ENCODE results near the gene PIEZO2. TPM values are rescaled to one million over a fixed set of nuclear protein-coding genes. Genes with fewer than 3 reads are reported as not detected.

Gene PIEZO2
- total RNA-seq, 1 donor from 2014 or later: 50.1 TPM

DNA sequence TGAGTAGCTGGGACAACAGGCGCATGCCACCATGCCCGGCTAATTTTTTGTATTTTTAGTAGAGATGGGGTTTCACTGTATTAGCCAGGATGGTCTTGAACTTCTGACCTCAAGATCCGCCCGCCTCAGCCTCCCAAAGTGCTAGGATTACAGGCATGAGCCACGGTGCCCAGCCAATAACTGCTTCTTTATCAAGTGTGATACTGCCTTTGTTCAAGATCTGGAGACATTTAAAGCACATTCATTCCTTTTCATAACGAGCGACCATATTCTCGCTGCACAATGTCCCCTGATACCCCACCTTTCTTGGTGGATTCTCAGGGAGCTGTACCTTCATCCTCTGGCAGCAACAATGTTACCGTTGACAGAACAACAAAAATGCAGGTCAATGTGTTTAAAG lies 75.4 kb downstream of the PIEZO2 start:
- no peak for TF ChIP-seq CTCF (IDR thresholded peaks at IDR 0.05; ENCODE audit: partially characterized antibody, unreplicated experiment)
- no peak overlapping the region for H3K27ac Mint-ChIP-seq (ENCODE audit: unreplicated experiment)
- H3K4me3 Mint-ChIP-seq (ENCODE audit: unreplicated experiment): no peak overlapping the region
- peaks cover 10% of the 10 kb centered on the region for H3K36me3 Mint-ChIP-seq (ENCODE audit: unreplicated experiment)
- no peak for DNase-seq
- peaks cover 2% of the 10 kb centered on the region for H3K27me3 Mint-ChIP-seq (ENCODE audit: unreplicated experiment)
- peaks cover 17% of the 10 kb centered on the region for H3K4me1 Mint-ChIP-seq (ENCODE audit: low read depth, unreplicated experiment)
- no peaks in the 10 kb centered on the region for H3K9me3 Mint-ChIP-seq (ENCODE audit: unreplicated experiment)

DNA sequence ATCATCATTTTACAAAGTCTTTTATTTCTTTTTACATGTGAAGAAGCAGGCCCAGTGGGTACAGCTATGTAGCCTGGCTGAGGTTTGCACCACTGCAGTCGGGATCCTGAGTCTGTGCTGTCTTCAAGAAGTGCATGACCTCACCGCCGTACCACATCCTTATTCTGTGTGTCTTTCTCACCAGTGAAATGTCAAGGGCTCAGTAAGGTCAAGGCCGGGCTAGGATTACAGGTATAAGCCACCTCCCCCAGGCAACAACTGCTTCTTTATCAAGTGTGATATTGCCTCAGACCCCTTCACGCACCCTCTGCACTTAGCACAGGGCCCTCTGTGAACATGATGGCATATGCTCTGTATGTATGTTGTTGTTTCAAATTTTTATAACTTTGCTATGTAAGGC lies 76.7 kb downstream of the PIEZO2 start:
- DNase-seq: no peak
- Mint-ChIP-seq H3K36me3 (ENCODE audit: unreplicated experiment) (peaks cover 11% of the 10 kb centered on the region), H3K4me3 (ENCODE audit: unreplicated experiment) (no peak overlapping the region), H3K9me3 (ENCODE audit: unreplicated experiment) (no peaks in the 10 kb centered on the region), H3K27me3 (ENCODE audit: unreplicated experiment) (peaks cover 2% of the 10 kb centered on the region), H3K27ac (ENCODE audit: unreplicated experiment) (no peak overlapping the region), H3K4me1 (ENCODE audit: low read depth, unreplicated experiment) (peaks cover 17% of the 10 kb centered on the region)
- TF ChIP-seq CTCF (IDR thresholded peaks at IDR 0.05; ENCODE audit: partially characterized antibody, unreplicated experiment): no peak

DNA sequence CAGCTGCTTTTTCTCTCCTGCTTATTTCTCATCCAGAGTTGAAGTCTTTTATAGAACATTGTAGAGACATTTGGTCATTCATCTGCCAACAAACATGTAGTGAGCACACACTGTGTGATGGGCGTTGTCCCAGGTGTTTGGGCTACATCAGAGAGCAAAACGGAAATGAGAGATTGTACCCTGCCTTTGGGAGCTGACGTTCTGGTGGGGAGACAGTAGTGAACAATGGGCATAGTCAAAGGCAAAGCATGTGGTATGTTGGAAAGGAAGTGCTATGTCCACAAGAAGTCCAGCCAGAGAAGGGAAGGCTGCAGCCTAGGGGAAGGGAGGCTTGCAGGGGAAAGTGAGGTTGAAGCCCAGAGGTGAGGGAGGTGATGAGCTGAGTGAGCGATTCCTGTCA lies 78.1 kb downstream of the PIEZO2 start:
- no peak for TF ChIP-seq CTCF (IDR thresholded peaks at IDR 0.05; ENCODE audit: partially characterized antibody, unreplicated experiment)
- no peak overlapping the region for H3K4me3 Mint-ChIP-seq (ENCODE audit: unreplicated experiment)
- H3K27me3 Mint-ChIP-seq (ENCODE audit: unreplicated experiment): peaks cover 2% of the 10 kb centered on the region
- peaks cover 17% of the 10 kb centered on the region for H3K4me1 Mint-ChIP-seq (ENCODE audit: low read depth, unreplicated experiment)
- no peak for DNase-seq
- H3K36me3 Mint-ChIP-seq (ENCODE audit: unreplicated experiment): peaks cover 15% of the 10 kb centered on the region
- no peaks in the 10 kb centered on the region for H3K9me3 Mint-ChIP-seq (ENCODE audit: unreplicated experiment)
- H3K27ac Mint-ChIP-seq (ENCODE audit: unreplicated experiment): no peak overlapping the region

DNA sequence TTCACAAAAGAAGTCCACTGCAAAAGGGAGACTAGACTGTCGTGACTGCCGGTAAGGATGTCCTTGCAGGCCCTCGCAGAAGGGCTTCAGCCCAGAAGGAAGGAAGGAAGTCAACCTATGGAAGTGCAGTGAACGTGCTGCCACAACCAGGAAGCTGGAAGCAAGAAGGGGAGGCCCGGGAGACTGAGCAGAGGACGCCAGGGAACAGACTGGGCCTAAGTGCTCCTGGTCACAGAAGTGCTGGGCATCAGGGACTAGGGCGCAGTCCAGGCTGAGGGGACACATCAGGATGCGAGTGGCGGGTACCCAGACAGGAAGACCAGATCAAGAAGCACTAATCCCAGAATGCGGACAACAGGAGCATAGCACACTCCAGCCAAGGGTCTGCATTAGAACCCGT lies 78.8 kb downstream of the PIEZO2 start:
- no peaks in the 10 kb centered on the region for H3K9me3 Mint-ChIP-seq (ENCODE audit: unreplicated experiment)
- no peak for TF ChIP-seq CTCF (IDR thresholded peaks at IDR 0.05; ENCODE audit: partially characterized antibody, unreplicated experiment)
- peaks cover 15% of the 10 kb centered on the region for H3K36me3 Mint-ChIP-seq (ENCODE audit: unreplicated experiment)
- H3K4me3 Mint-ChIP-seq (ENCODE audit: unreplicated experiment): no peak overlapping the region
- H3K27me3 Mint-ChIP-seq (ENCODE audit: unreplicated experiment): peaks cover 2% of the 10 kb centered on the region
- no peak for DNase-seq
- H3K4me1 Mint-ChIP-seq (ENCODE audit: low read depth, unreplicated experiment): peaks cover 17% of the 10 kb centered on the region
- H3K27ac Mint-ChIP-seq (ENCODE audit: unreplicated experiment): no peak overlapping the region

GRCh38 chr18:11066038-11066437 lies 83.3 kb downstream of the PIEZO2 start:
- no peak for TF ChIP-seq CTCF (IDR thresholded peaks at IDR 0.05; ENCODE audit: partially characterized antibody, unreplicated experiment)
- Mint-ChIP-seq H3K4me1 (ENCODE audit: low read depth, unreplicated experiment) (no peaks in the 10 kb centered on the region), H3K9me3 (ENCODE audit: unreplicated experiment) (no peaks in the 10 kb centered on the region), H3K4me3 (ENCODE audit: unreplicated experiment) (no peak overlapping the region), H3K36me3 (ENCODE audit: unreplicated experiment) (peaks cover 15% of the 10 kb centered on the region), H3K27ac (ENCODE audit: unreplicated experiment) (no peak overlapping the region), H3K27me3 (ENCODE audit: unreplicated experiment) (no peaks in the 10 kb centered on the region)
- DNase-seq: no peak

Measured in glutamatergic neuron (in vitro differentiated cells).